Fibroblast of lung (primary cell): ENCODE data around the gene DPPA4. TPM values are rescaled to one million over a fixed set of nuclear protein-coding genes. Genes with fewer than 3 reads are reported as not detected.

Experiments used
- DNase-seq, 2 donors: peaks; one replicate each; pipeline versions ENCODE4 v3.0.0 to v3.0.0-alpha.2; 2010; ENCODE audit warnings: low read depth in 2 of 2
- H2AFZ ChIP-seq: 2 replicates; pipeline ENCODE4 v1.5.1; 2012; ENCODE audit warnings: low read length, control low read depth, inconsistent platforms
- H3K27ac ChIP-seq: 2 replicates; pipeline ENCODE4 v1.5.1; 2011; ENCODE audit warnings: low read length, control low read depth; ENCODE audit not compliant: insufficient read depth
- H3K27me3 ChIP-seq: 2 replicates; pipeline ENCODE4 v1.5.1; 2011; ENCODE audit warnings: mild to moderate bottlenecking, low read length; ENCODE audit not compliant: control insufficient read depth, insufficient read depth
- H3K36me3 ChIP-seq: 2 replicates; pipeline ENCODE4 v1.5.1; 2011; ENCODE audit warnings: low read length; ENCODE audit not compliant: control insufficient read depth, insufficient read depth
- H3K4me1 ChIP-seq: 2 replicates; pipeline ENCODE4 v1.5.1; 2011; ENCODE audit warnings: low read length; ENCODE audit not compliant: control insufficient read depth, insufficient read depth; ENCODE audit errors: extremely low read depth
- H3K4me2 ChIP-seq: 2 replicates; pipeline ENCODE4 v1.5.1; 2011; ENCODE audit warnings: low read length, control low read depth; ENCODE audit not compliant: insufficient read depth; ENCODE audit errors: extremely low read depth
- H3K4me3 ChIP-seq, 4 experiments: fragments of 200-600 bp in 1 of 4; sonication (generic) in 1 of 4; replicated peaks in 1 of 4; 2 replicates each; pipeline ENCODE4 v1.5.1; 2011 to 2016; ENCODE audit warnings: low read length in 4 of 4, low read depth in 3 of 4, mild to moderate bottlenecking in 3 of 4, control low read depth in 2 of 4, inconsistent platforms in 1 of 4, mixed read lengths in 1 of 4; ENCODE audit not compliant: insufficient read depth in 1 of 4; ENCODE audit errors: control extremely low read depth in 1 of 4
- H3K79me2 ChIP-seq: 2 replicates; pipeline ENCODE4 v1.5.1; 2012; ENCODE audit warnings: mild to moderate bottlenecking, low read length, inconsistent platforms; ENCODE audit not compliant: control insufficient read depth, insufficient read depth
- H3K9ac ChIP-seq: 2 replicates; pipeline ENCODE4 v1.5.1; 2011; ENCODE audit warnings: mild to moderate bottlenecking, low read length, control low read depth; ENCODE audit not compliant: insufficient read depth
- H3K9me3 ChIP-seq: 2 replicates; pipeline ENCODE4 v1.5.1; 2012; ENCODE audit warnings: low read depth, low read length; ENCODE audit not compliant: control insufficient read depth, insufficient read depth
- H4K20me1 ChIP-seq: 2 replicates; pipeline ENCODE4 v1.5.1; 2011; ENCODE audit warnings: low read length; ENCODE audit not compliant: control insufficient read depth, insufficient read depth; ENCODE audit errors: extremely low read depth
- EZH2 ChIP-seq: IDR thresholded peaks from 2 replicates; pipeline ENCODE4 v1.5.1; 2012; ENCODE audit warnings: low read length, control low read depth, mild to moderate bottlenecking; ENCODE audit errors: missing control alignments
- polyA plus RNA-seq, 2 donors: library from polyadenylated mRNA; depleted of rRNA in 1 of 2; stranded (reverse) in 1 of 2; unstranded in 1 of 2; fragments of >200 nt; gene quantifications; 2 replicates each; pipeline ENCODE4 v1.2.1, GENCODE V29; 2011 to 2012; ENCODE audit warnings: missing spikeins in 1 of 2
- total RNA-seq: library from RNA; depleted of rRNA; stranded (reverse); fragments of >200 nt; gene quantifications from 2 replicates; pipeline ENCODE4 v1.2.1, GENCODE V29; 2014
- TF ChIP-seq, protein P1 (sequence below), 2 donors: IDR thresholded peaks in 1 of 2; conservative IDR thresholded peaks in 1 of 2; 1 replicate in 1 of 2; 2 replicates in 1 of 2; pipeline ENCODE4 v1.5.1; 2011 to 2012; ENCODE audit warnings: low read length in 2 of 2, control low read depth in 1 of 2, inconsistent platforms in 1 of 2, low read depth in 1 of 2, mild to moderate bottlenecking in 1 of 2

The DPPA4 gene
- total and polyA plus RNA-seq, 2 donors (not counting 1 experiment from before 2014, with no cell fraction given) = 0.02 TPM; not detected in 1

DNA sequence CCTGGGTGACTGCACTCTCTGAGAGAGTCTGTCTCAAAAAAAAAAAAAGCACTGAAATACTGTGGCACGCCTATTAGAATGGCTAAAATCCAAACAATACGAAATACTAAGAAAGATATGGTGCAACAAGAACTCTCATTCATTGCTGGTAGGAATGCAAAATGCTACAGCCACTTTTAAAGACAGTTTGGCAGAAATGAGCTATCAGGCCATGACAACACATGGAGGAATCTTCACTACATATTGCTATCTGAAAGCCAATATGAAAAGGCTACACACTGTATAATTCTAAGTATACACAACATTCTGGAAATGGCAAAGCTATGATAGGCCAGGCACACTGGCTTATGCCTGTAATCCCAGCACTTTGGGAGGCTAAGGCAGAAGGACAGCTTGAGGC, 39.9 kb downstream of the DPPA4 start:
- H3K4me3 ChIP-seq = no peak overlapping the region
- H2AFZ ChIP-seq = no peak overlapping the region
- DNase-seq = no peak
- no peak overlapping the region for H3K27ac ChIP-seq
- no peaks in the 10 kb centered on the region for H3K79me2 ChIP-seq
- no peaks in the 10 kb centered on the region for H3K36me3 ChIP-seq
- H3K27me3 ChIP-seq = no peaks in the 10 kb centered on the region
- H3K9ac ChIP-seq = no peak overlapping the region
- no peaks in the 10 kb centered on the region for H3K9me3 ChIP-seq
- H4K20me1 ChIP-seq = no peaks in the 10 kb centered on the region
- TF ChIP-seq, protein P1, sequence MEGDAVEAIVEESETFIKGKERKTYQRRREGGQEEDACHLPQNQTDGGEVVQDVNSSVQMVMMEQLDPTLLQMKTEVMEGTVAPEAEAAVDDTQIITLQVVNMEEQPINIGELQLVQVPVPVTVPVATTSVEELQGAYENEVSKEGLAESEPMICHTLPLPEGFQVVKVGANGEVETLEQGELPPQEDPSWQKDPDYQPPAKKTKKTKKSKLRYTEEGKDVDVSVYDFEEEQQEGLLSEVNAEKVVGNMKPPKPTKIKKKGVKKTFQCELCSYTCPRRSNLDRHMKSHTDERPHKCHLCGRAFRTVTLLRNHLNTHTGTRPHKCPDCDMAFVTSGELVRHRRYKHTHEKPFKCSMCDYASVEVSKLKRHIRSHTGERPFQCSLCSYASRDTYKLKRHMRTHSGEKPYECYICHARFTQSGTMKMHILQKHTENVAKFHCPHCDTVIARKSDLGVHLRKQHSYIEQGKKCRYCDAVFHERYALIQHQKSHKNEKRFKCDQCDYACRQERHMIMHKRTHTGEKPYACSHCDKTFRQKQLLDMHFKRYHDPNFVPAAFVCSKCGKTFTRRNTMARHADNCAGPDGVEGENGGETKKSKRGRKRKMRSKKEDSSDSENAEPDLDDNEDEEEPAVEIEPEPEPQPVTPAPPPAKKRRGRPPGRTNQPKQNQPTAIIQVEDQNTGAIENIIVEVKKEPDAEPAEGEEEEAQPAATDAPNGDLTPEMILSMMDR (conservative IDR thresholded peaks at IDR 0.05 in 1 of 2, IDR thresholded peaks at IDR 0.05 in 1 of 2; ENCODE audit: low read depth in 1 of 2, low read length in 2 of 2) = no peak
- TF ChIP-seq EZH2 = no peak
- no peak overlapping the region for H3K4me2 ChIP-seq
- H3K4me1 ChIP-seq = no peaks in the 10 kb centered on the region

DNA sequence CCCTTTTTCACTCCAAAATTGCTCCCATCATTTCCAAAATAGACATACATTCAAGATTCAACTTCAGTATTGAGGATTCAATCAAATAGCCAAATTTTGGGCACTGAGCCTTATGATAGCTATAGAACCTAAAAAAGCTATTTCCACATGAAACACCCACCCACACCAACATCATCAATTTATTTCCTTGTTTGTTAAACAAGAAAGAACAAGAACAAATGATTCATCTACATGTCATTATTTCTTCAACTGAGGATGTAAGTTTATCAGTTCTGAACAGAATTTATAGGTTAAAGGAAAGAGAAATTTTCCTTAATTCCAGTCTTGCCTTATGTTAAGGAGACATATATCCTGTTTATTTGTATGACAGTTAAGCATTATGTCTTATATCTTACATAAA, 53.3 kb downstream of the DPPA4 start:
- H3K36me3 ChIP-seq = no peaks in the 10 kb centered on the region
- H3K27ac ChIP-seq = no peak overlapping the region
- H4K20me1 ChIP-seq = no peaks in the 10 kb centered on the region
- H3K4me2 ChIP-seq = no peak overlapping the region
- no peaks in the 10 kb centered on the region for H3K27me3 ChIP-seq
- H3K4me3 ChIP-seq = no peak overlapping the region
- DNase-seq = no peak
- no peak overlapping the region for H2AFZ ChIP-seq
- no peak for TF ChIP-seq EZH2
- TF ChIP-seq, protein P1 (conservative IDR thresholded peaks at IDR 0.05 in 1 of 2, IDR thresholded peaks at IDR 0.05 in 1 of 2; ENCODE audit: low read depth in 1 of 2, low read length in 2 of 2) = no peak
- no peaks in the 10 kb centered on the region for H3K9me3 ChIP-seq
- no peaks in the 10 kb centered on the region for H3K4me1 ChIP-seq
- H3K9ac ChIP-seq = no peak overlapping the region
- H3K79me2 ChIP-seq = no peaks in the 10 kb centered on the region

DNA sequence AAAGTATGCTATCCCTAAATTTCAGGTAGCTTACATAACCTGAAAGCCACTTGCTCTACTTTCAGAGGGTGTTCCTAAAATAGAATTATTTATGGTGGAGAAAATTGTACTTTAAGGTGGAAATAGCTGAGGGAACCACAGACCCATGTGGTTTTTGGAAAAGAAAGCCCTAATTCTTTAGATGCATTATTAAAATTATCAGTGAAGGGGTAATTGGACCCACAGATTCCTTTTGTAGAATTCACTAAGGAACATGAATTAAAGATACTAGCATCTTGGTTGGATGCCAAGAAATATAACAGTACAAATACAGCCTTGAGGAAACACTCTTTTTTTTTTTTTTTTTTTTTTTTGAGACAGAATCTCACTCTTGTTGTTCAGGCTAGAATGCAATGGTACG, 58.8 kb downstream of the DPPA4 start:
- peak in 1 of 2 donors; percentile 72 for DNase-seq
- no peak overlapping the region for H3K27ac ChIP-seq
- H3K9me3 ChIP-seq = no peaks in the 10 kb centered on the region
- H3K9ac ChIP-seq = no peak overlapping the region
- H3K79me2 ChIP-seq = no peaks in the 10 kb centered on the region
- H2AFZ ChIP-seq = no peak overlapping the region
- no peaks in the 10 kb centered on the region for H3K4me1 ChIP-seq
- no peaks in the 10 kb centered on the region for H4K20me1 ChIP-seq
- no peak overlapping the region for H3K4me2 ChIP-seq
- no peaks in the 10 kb centered on the region for H3K27me3 ChIP-seq
- no peak for TF ChIP-seq EZH2
- TF ChIP-seq, protein P1 (conservative IDR thresholded peaks at IDR 0.05 in 1 of 2, IDR thresholded peaks at IDR 0.05 in 1 of 2; ENCODE audit: low read depth in 1 of 2, low read length in 2 of 2) = no peak
- no peak overlapping the region for H3K4me3 ChIP-seq
- H3K36me3 ChIP-seq = no peaks in the 10 kb centered on the region
